CD4-positive, alpha-beta T cell treated with Interleukin-15 for 1 hour (primary cell): Measurements from ENCODE around the gene RPP38.

Source experiments
- DNase-seq: peaks from one replicate; pipeline ENCODE4 v3.0.0-alpha.2; 2020

Gene RPP38

GRCh38 chr10:15113766-15114165, 16.6 kb downstream of the RPP38 start:
- DNase-seq, result no peak

GRCh38 chr10:15116225-15116624, 19.1 kb downstream of the RPP38 start:
- no peak for DNase-seq

GRCh38 chr10:15118615-15119014, 21.5 kb downstream of the RPP38 start:
- DNase-seq, result no peak

DNA sequence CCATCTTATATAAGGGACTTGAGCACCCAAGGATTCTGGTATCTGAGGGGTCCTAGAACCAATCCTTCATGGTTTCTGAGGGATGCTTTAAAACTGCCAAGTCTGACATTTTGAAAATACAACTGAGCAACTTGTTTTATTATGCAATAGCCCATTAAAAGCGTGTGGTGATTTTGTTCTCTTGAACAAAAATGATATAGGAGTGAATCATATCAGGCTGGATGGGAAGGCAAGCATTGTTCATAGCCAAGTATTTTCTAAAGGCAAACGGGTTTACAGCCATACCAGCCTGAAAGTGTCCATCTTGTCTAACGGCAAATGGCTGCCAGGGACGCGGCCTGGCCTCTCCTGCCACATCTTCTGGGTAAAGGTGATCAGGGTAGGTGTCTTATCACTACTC, 23.4 kb downstream of the RPP38 start:
- DNase-seq, result no peak

DNA sequence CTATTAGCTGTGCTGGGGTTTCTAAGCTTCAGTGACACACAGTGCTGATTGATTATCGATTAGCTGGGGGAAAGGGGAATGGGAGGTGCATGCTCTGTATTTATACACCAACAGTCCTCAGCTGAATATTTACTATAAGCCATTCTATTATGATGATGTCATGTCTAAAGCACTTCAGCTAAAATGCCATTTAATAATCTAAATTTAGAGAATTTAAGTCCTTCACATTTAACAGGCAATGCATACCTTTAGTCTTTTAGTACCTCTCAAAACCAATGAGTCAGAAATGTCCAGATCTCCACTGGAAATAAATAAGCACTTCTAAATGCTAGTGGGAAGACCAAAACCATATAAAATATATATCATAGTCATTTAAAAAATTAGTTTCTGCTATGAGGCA, 24.6 kb downstream of the RPP38 start:
- no peak for DNase-seq

GRCh38 chr10:15122477-15123030, 25.4 kb downstream of the RPP38 start:
- no peak for DNase-seq

DNA sequence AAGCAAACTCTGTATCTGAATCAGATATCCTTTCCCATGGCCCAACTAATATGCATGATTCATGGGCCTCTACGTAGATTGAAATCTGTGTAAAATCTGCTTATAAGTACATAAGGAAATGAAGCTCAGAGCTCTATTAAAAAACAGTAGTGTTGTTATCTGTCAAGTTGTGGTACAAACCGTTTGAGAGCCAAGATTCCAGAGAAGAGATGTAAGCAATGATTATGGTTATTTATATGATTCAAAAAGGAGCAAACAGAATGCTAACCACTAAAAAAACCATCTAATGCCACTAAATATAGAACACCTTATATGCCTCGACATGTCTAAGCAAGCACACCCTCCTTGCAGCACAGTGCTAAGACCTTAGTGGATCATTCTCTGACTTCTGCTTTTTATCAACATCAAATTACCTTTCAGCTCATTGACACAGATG, 26.6 kb downstream of the RPP38 start:
- no peak for DNase-seq

GRCh38 chr10:15124190-15124589, 27.0 kb downstream of the RPP38 start:
- no peak for DNase-seq

DNA sequence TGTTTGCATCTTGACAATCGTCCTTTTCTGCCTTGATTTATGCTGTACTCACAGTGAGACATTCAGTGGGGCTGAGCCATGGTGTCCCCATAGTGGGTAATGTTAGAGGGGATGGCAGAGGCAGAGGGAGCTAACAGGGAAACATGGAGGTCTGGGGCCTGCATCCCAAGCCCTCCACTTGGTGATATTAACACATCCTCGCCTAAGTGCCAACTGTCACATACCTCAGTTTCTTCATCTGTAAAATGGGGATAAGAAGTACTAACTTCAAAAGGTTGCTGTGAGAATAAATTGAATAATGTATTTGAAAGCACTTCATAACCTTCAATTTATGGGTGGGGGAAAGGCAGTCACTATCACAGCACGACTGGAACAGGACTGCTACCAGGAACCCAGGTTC, 27.8 kb downstream of the RPP38 start:
- DNase-seq, result no peak

DNA sequence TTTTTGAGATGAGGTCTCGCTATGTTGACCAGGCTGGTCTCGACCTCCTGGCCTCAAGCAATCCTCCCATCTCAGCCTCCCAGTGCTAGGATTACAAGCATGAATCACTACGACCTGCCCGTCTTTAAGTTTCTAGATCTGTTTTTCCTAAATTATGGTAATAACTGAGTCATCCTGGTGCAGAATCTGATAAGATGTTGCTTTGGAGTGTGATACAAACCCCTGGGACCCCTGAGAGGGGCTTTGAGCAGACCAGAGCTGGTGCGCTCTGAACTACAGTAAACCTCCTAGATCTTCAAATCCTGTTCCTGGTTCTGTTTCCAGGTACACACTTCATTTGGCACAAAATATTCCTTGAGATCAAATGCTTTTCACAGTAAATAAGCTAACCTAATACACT, 34.2 kb downstream of the RPP38 start:
- DNase-seq, result no peak

DNA sequence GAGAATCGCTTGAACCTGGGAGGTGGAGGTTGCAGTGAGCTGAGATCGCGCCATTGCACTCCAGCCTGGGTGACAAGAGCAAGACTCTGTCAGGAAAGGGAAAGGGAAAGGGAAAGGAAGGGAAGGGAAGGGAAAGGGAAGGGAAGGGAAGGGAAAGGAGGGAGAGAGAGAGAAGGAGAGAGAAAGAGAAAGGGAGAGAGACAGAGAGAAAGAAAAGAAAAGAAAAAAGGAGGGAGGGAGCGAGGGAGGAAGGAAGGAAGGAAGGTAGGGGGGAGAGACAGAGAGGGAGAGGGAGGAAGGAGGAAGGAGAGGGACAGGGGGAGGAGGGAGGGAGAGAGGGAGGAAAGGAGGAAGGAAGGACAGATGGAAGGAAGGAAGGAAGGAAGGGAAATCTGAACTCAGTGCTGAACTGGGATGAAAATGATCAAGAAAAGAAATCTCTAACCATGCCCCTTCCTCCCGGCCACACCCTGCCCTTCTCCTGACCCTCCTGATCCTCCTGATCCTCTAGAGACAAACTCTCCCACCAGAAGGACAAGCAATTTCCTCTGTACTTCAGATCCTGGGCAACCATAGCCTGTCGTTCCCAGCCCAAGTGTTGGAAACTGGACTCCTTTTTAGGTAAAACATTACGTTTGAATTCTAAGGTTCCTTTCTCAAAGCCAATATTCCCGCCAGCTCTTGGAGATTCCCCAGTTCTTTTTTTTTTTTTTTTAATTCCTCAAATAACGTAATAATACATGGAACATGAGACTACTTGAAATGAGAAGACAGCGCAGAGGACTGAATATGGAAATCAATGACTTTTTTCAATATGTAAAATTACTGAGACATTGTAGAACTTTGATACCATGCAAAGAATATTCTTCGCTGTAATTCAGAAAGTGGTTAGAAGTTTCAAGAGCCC, 39.2 kb downstream of the RPP38 start:
- no peak for DNase-seq

DNA sequence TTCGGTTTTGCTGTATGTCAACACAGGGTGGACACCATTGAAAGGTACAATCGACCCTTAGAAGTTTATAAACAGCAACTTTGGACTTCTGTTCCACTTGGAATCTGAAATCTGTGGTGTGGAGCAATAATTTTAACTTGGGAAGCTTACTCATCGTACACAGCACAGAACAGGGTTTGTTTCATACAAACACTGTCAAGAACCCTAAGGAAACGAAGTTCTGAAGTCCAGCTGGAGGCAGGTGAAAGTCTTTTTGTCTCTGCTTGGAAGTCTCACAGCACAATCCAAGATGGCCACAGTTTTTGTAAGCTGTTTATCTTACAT, 39.8 kb downstream of the RPP38 start:
- DNase-seq, result no peak

GRCh38 chr10:15137636-15138035, 40.5 kb downstream of the RPP38 start:
- DNase-seq, result no peak

GRCh38 chr10:15140698-15141097, 43.5 kb downstream of the RPP38 start:
- DNase-seq, result no peak

DNA sequence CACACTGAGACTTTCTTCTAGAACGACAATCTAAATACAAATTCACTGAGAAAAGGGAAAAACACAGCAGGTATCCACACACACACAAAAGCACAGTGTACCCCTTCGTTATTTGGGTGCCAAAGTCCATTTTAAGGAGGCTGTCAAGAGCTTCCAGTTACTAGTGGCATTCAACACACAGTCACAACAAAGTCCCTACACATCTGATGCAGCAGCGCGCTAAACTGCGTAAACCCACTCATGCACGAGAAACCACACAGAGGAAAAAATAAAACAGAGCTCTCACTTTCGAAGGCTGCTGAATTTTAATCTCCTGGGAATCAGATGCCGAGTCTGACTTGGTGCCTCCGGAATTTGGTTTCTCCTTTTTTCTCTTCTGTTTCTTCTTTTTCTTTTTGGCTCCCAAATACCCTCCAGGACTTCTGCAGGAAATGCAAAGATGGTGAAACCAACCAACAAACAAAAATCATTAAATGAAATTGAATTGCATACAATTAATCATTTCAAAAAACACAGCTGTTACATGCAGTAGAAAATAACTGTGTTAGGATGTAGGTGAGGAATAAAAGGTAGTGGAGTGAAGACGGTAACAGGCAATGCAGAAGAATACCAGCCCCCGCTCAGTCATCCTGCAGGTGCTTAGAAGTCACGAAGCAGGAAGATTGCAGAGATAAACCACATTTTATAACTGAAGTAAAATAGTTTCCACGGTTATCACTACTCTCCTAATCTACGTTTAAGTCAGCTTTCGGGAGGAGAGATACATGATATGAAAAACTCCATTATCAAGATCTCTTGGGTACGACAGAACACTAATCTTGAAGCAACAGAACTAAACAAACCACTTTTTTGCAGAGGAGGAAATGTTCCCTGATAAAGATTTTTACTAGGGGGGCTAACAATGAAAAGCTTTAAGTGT, 44.2 kb downstream of the RPP38 start:
- DNase-seq, result peak; percentile 68

GRCh38 chr10:15144788-15145187, 47.6 kb downstream of the RPP38 start:
- DNase-seq, result no peak

DNA sequence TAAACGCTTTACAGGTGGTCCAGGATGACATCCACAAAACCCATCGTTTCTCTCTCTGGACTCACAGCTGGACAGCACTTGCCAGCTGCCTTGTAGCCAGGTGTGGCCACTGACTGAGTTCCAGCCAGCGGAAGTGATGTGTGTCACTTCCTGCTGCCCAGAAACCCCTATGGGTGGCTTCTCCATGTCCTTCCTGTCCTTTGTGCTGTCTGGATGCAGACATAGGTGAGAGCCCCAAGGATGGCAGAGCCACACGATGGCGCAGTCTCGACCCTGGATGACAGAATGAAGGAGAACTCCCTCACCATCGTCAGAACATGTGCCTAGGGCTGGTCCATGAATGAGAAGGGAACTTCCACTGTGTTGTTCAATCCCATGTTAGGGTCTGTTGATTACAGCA, 49.2 kb downstream of the RPP38 start:
- DNase-seq, result no peak

DNA sequence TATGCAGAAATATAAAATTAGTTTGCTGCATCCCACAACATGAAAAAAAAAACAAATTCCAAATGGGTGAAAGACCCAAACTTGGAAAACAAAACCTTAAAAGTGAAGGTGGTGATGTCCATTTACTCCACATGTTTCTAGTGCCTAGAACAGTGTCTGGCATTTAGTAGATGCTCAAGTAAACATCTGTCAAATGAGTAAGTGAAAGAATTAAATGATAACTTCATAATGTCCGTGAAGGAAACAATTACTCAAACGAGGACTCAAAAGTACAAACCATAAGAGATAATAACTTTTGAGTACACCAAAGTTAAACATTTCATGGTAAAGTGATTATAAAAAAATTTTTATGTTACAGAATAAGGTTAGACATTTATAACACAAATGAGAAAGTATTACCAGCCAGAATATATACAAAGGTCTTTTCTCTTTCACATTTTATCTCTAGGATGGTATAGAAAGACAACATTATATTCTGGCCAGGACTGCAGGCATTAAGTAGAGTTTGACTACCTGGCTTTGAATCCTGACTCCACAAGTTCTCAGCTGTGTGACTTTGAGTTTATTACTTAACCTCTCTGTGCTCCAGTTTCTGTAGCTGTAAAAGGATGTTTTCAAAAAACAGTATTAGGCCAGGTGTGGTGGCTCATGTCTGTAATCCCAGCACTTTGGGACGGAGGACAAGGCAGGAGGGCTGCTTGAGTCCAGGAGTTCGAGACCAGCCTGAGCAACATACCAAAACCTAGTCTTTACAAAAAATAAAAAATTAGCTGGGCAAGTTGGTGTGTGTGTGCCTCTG, 50.6 kb downstream of the RPP38 start:
- DNase-seq, result no peak

DNA sequence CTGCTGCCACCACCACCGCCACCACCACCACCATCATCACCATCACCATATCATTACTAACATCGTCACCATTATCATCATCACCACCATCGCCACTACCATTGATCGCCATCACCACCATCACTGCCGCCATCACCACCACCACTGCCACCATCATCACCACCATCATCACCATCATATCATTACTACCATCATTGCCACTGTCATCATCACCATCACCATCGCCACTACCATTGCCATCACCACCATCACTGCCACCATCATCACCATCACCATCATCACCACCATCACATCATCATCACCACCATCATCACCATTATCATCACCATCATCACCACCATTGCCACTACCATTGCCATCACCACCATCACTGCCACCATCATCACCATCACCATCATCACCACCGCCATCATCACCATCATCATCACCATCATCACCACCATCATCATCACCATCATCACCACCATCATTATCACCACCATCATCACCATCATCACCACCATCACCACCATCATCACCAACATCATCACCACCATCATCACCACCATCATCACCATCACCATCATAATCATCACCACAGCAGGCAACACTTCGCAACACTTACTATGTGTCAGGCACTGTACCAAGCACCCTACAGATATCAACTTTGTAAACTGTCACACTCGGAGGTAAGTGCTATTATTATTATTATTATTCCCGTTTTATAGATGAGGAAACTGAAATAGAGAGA, 52.1 kb downstream of the RPP38 start:
- no peak for DNase-seq

DNA sequence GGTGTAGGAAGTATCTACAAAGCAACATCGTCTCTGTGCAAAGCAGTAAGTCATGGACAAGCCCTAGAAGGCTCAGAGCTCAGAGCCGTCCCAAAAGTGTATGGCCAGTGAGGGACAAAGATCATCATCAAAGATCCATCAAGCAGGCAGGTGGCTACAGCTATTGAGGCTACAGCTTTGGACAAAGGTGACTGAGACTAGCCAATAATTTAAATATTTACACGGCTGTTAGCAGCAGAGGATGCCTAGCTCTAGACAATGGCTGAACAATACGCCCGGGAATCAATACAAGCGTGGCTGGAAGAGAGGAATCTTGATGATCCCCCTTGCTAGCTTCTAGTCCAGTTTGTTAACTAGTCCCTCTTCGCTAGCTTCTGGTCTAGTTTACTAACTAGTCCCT, 53.4 kb downstream of the RPP38 start:
- DNase-seq, result no peak

DNA sequence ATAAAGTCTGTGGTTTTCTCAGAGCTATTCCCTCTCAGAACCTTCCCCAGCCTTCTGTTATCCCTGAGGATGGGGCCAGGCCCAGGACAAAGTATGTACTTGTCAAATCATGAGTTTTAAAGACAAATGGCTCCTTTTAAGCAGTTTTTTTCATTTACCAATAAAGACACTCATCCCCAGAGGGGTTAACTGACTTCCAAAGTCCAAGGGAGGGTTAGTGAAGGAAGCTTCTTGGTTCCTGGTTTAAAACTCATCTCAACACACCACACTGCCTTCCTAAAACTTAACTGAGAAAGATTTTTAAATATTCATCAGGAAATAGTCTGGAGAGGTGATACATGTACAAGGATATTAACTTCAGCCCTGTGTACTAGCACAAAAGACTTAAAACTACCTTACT, 55.4 kb downstream of the RPP38 start:
- no peak for DNase-seq
